Naive thymus-derived CD4-positive, alpha-beta T cell (primary cell): ENCODE results near the gene ENOX1. TPM values are rescaled to one million over a fixed set of nuclear protein-coding genes. Genes with fewer than 3 reads are reported as not detected.

Experiments
- ATAC-seq: fragments of 150-1000 bp; cut with Tn5 transposase; 2 replicates; pipeline ENCODE4 v1.10.0; 2021; ENCODE audit warnings: mild to moderate bottlenecking, moderate library complexity
- CTCF ChIA-PET: fragments of 350-600 bp; sonication (Branson Sonifier 250); formaldehyde crosslinking; loops from one replicate; lab custom pipeline; 2021; ENCODE audit warnings: antibody characterized with exemption; lab: Charles Lee
- POLR2A ChIA-PET: fragments of 350-600 bp; sonication (Branson Sonifier 250); formaldehyde crosslinking; loops from one replicate; lab custom pipeline; 2021; ENCODE audit warnings: antibody characterized with exemption, inconsistent platforms; lab: Charles Lee
- DNase-seq, 9 donors: peaks; one replicate each; pipeline versions ENCODE4 v3.0.0 to v3.0.0-alpha.2; 2020 to 2022; ENCODE audit warnings: mixed read lengths in 1 of 9
- H3K27ac ChIP-seq: one replicate; pipeline ENCODE4 v1.7.0; 2013; ENCODE audit warnings: mild to moderate bottlenecking, low read depth, low read length, moderate library complexity
- H3K27me3 ChIP-seq, 2 donors: one replicate each; pipeline ENCODE4 v1.7.0; 2013; ENCODE audit warnings: low read length in 2 of 2, mild to moderate bottlenecking in 2 of 2, moderate library complexity in 2 of 2; ENCODE audit not compliant: control insufficient read depth in 2 of 2, insufficient read depth in 2 of 2
- H3K36me3 ChIP-seq, 3 experiments: 1 replicate in 2 of 3; 2 replicates in 1 of 3; pipeline ENCODE4 v1.7.0; 2013; ENCODE audit warnings: low read length in 3 of 3, mild to moderate bottlenecking in 3 of 3, moderate library complexity in 1 of 3; ENCODE audit not compliant: insufficient read depth in 3 of 3, control insufficient read depth in 2 of 3
- H3K4me1 ChIP-seq, 2 donors: one replicate each; pipeline ENCODE4 v1.7.0; 2013; ENCODE audit warnings: low read length in 2 of 2, mild to moderate bottlenecking in 2 of 2, moderate library complexity in 1 of 2; ENCODE audit not compliant: control insufficient read depth in 2 of 2, insufficient read depth in 2 of 2
- H3K4me3 ChIP-seq: 2 replicates; pipeline ENCODE4 v1.7.0; 2013; ENCODE audit warnings: mild to moderate bottlenecking, low read length
- H3K9me3 ChIP-seq, 3 experiments: 1 replicate in 2 of 3; 2 replicates in 1 of 3; pipeline ENCODE4 v1.7.0; 2013; ENCODE audit warnings: low read length in 3 of 3; ENCODE audit not compliant: control insufficient read depth in 2 of 3
- H3K27ac Mint-ChIP-seq, 9 donors: one replicate each; pipeline ENCODE4 v1.8.0; 2020 to 2022; ENCODE audit warnings: mixed read lengths in 9 of 9, mild to moderate bottlenecking in 8 of 9, moderate library complexity in 5 of 9, inconsistent platforms in 2 of 9
- H3K27me3 Mint-ChIP-seq, 5 donors: one replicate each; pipeline ENCODE4 v1.8.0; 2021 to 2022; ENCODE audit warnings: mixed read lengths in 5 of 5, mild to moderate bottlenecking in 1 of 5
- H3K36me3 Mint-ChIP-seq, 5 donors: one replicate each; pipeline ENCODE4 v1.8.0; 2020 to 2022; ENCODE audit warnings: mixed read lengths in 5 of 5, mild to moderate bottlenecking in 3 of 5, inconsistent platforms in 1 of 5
- H3K4me1 Mint-ChIP-seq, 7 donors: one replicate each; pipeline ENCODE4 v1.8.0; 2020 to 2022; ENCODE audit warnings: mixed read lengths in 7 of 7, mild to moderate bottlenecking in 3 of 7, inconsistent platforms in 1 of 7
- H3K4me3 Mint-ChIP-seq, 10 donors: one replicate each; pipeline ENCODE4 v1.8.0; 2020 to 2022; ENCODE audit warnings: mild to moderate bottlenecking in 10 of 10, mixed read lengths in 10 of 10, moderate library complexity in 6 of 10, inconsistent platforms in 2 of 10
- H3K9me3 Mint-ChIP-seq, 11 donors: one replicate each; pipeline ENCODE4 v1.8.0; 2020 to 2022; ENCODE audit warnings: mixed read lengths in 11 of 11, mild to moderate bottlenecking in 4 of 11, inconsistent platforms in 1 of 11, moderate library complexity in 1 of 11
- intact Hi-C, 2 donors: fragments of 100-400 bp; cut with micrococcal nuclease; formaldehyde crosslinking; loops; one replicate each; pipeline ENCODE4 v1.15.1; 2023
- polyA plus RNA-seq, 2 donors: library from polyadenylated mRNA; unstranded; fragments of 300-500 nt; fragmentation: Illumina TruSeq; gene quantifications; one replicate each; pipeline ENCODE4 v1.2.3, GENCODE V29; 2021
- total RNA-seq, 6 experiments: library from RNA in 5 of 6; stranded (reverse) in 5 of 6; gene quantifications; 1 replicate in 5 of 6; 2 replicates in 1 of 6; pipeline ENCODE4 v1.2.3 and lab custom pipeline; 2021 to 2026

The ENOX1 gene
- total and polyA plus RNA-seq, 7 experiments from 2014 or later, result 0.17 TPM; not detected in 6

- Mint-ChIP-seq H3K9me3 (peaks cover 0 to 1% (median 0%) of the 10 kb centered on the region in 11 donors), H3K27ac (no peak overlapping the region), H3K4me1 (no peaks in the 10 kb centered on the region), H3K36me3 (no peaks in the 10 kb centered on the region), H3K27me3 (peaks cover 7 to 39% (median 24%) of the 10 kb centered on the region in 5 donors), H3K4me3 (no peak overlapping the region)
- intact Hi-C loops, result no loop called here
- Histone ChIP-seq H3K4me3 (no peak overlapping the region), H3K27ac (no peak overlapping the region), H3K4me1 (no peaks in the 10 kb centered on the region), H3K27me3 (no peaks in the 10 kb centered on the region), H3K9me3 (no peaks in the 10 kb centered on the region), H3K36me3 (no peaks in the 10 kb centered on the region)
- DNase-seq (no peak), ATAC-seq (no peak)
- CTCF ChIA-PET, result no interaction called here
- POLR2A ChIA-PET, result no interaction called here
Observed at GRCh38 chr13:43347877-43348276, 438.9 kb downstream of the ENOX1 start.

- Mint-ChIP-seq H3K27ac (no peak overlapping the region), H3K4me1 (no peaks in the 10 kb centered on the region), H3K27me3 (peaks cover 7 to 41% (median 27%) of the 10 kb centered on the region in 5 donors), H3K4me3 (no peak overlapping the region), H3K9me3 (no peaks in the 10 kb centered on the region), H3K36me3 (no peaks in the 10 kb centered on the region)
- H3K4me1 ChIP-seq, result no peaks in the 10 kb centered on the region
- intact Hi-C loops, result no loop called here
- no peak overlapping the region for H3K4me3 ChIP-seq
- DNase-seq, result no peak
- no peaks in the 10 kb centered on the region for H3K9me3 ChIP-seq
- no peak for ATAC-seq
- POLR2A ChIA-PET, result no interaction called here
- H3K27me3 ChIP-seq, result no peaks in the 10 kb centered on the region
- CTCF ChIA-PET, result no interaction called here
- no peaks in the 10 kb centered on the region for H3K36me3 ChIP-seq
- H3K27ac ChIP-seq, result no peak overlapping the region
Observed at GRCh38 chr13:43346427-43346826, 440.3 kb downstream of the ENOX1 start.

DNA sequence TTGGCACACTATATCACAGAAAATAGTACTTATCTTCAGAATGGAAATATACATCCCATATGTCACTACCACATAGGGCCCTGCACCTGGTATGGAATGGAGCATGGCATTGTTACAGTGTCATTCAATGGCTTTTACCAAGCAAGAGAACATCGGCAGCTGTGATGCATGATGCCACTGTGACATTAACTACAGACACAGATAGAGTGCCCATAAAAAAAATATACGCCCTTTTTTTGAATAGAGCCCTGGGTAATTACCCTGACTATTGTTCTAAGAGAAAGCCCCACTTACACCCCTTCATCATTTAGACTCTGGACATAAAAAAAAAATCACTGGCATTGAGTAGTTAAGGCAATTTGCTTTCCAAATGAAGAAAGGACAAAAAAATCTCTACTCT, 443.1 kb downstream of the ENOX1 start:
- H3K9me3 Mint-ChIP-seq, result no peaks in the 10 kb centered on the region
- no peak overlapping the region for H3K27ac Mint-ChIP-seq
- no peak overlapping the region for H3K4me3 Mint-ChIP-seq
- H3K4me1 Mint-ChIP-seq, result no peaks in the 10 kb centered on the region
- H3K4me1 ChIP-seq, result no peaks in the 10 kb centered on the region
- ChIA-PET CTCF (no interaction called here), POLR2A (no interaction called here)
- no peak overlapping the region for H3K4me3 ChIP-seq
- no peaks in the 10 kb centered on the region for H3K36me3 Mint-ChIP-seq
- no peak for ATAC-seq
- H3K27me3 ChIP-seq, result no peaks in the 10 kb centered on the region
- intact Hi-C loops, result no loop called here
- peaks cover 7 to 41% (median 37%) of the 10 kb centered on the region in 5 donors for H3K27me3 Mint-ChIP-seq
- no peaks in the 10 kb centered on the region for H3K36me3 ChIP-seq
- H3K9me3 ChIP-seq, result no peaks in the 10 kb centered on the region
- no peak overlapping the region for H3K27ac ChIP-seq
- no peak for DNase-seq

DNA sequence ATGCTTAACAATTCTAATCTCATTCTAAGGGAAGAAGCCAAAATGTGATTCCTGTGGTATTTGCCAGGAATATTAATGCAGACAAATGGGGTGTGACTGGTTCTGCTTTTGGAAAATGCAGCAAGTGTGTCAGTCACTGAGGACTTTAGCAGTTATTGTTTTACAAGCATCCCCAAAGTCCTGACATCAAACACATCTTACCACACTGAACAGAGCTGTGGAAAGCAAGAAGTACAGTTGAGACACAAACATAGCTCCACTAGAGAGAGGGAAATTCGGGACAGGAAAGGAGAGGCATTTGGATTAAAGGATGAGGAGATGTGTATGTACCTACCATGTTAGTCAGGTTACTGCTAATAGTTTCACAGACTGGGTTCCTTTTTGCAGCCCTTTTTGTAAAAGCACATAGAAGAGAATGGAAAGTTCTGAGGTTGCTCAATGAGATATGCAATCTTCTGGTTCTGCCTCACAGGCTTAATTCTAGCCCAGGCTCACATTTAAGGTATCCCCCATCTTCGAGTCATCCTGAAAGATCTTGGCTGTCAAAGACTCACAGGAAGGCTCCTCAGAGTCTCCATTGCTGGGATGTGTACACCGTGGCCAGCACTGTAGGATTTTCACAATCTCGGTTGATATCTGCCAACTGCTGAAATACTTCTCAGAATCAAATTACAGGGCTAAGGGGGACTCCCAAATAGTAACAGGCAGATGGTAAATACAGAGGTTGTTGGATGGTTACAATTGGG, 446.8 kb downstream of the ENOX1 start:
- Mint-ChIP-seq H3K36me3 (no peaks in the 10 kb centered on the region), H3K9me3 (no peaks in the 10 kb centered on the region), H3K27me3 (peaks cover 7 to 36% (median 20%) of the 10 kb centered on the region in 5 donors), H3K4me1 (no peaks in the 10 kb centered on the region), H3K27ac (no peak overlapping the region), H3K4me3 (no peak overlapping the region)
- Histone ChIP-seq H3K27ac (no peak overlapping the region), H3K4me3 (no peak overlapping the region), H3K36me3 (no peaks in the 10 kb centered on the region), H3K27me3 (no peaks in the 10 kb centered on the region), H3K9me3 (no peaks in the 10 kb centered on the region), H3K4me1 (no peaks in the 10 kb centered on the region)
- intact Hi-C loops, result no loop called here
- ATAC-seq (no peak), DNase-seq (no peak)
- ChIA-PET CTCF (no interaction called here), POLR2A (no interaction called here)

DNA sequence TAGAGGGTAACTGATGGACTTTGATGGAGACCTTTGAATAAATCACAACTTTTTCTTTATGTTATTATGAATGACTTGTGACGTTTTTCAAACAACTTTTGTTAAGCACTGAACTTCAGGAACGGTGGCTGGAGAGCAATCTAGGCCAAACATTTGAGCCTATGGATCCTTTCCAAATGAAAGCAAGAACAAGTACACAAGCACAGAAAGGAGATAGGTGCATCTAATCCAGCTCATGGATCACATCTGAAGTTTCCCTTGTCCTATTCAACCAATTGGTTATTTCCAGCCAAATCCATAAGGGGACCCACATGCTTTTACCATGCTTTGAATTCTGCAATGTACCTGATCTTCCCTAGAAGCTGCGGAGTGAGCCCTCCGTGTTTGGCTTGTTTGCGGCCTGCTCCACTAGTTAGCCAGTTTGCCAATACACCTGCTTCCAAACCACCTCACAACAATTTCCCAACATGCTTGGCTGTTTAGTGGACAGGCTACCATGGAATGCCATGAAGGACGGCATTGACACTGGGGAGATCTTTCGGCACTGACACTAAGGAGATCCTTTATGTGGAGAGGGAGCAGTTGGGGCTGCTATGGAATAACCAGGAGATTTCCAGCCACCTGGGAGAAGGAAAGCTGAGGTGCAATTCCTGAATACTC, 447.5 kb downstream of the ENOX1 start:
- H3K36me3 Mint-ChIP-seq, result no peaks in the 10 kb centered on the region
- CTCF ChIA-PET, result no interaction called here
- ATAC-seq (no peak), DNase-seq (no peak)
- no peak overlapping the region for H3K27ac Mint-ChIP-seq
- H3K27me3 Mint-ChIP-seq, result peaks cover 7 to 34% (median 21%) of the 10 kb centered on the region in 5 donors
- H3K36me3 ChIP-seq, result no peaks in the 10 kb centered on the region
- intact Hi-C loops, result no loop called here
- H3K4me1 Mint-ChIP-seq, result no peaks in the 10 kb centered on the region
- POLR2A ChIA-PET, result no interaction called here
- H3K9me3 Mint-ChIP-seq, result no peaks in the 10 kb centered on the region
- H3K4me3 Mint-ChIP-seq, result no peak overlapping the region
- H3K27me3 ChIP-seq, result no peaks in the 10 kb centered on the region
- H3K27ac ChIP-seq, result no peak overlapping the region
- no peaks in the 10 kb centered on the region for H3K4me1 ChIP-seq
- H3K4me3 ChIP-seq, result no peak overlapping the region
- H3K9me3 ChIP-seq, result no peaks in the 10 kb centered on the region

DNA sequence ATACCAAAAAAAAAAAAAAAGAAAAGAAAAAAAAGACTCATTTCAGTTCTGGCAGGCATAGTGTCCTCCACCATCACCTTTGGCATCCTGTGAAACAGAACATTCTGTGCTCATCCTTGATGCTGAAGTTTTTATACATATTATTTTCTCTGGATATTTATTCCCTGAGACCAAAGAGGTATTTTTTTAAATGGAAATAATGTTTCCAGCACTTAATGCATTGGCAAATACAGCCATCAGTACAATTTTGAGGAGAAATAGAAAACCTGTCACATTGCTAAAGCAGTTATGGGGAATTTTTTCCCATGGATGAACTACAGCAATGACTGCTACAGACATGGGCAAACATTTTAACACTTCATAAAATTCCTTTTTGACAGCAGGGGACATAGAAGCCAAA, 451.0 kb downstream of the ENOX1 start:
- Mint-ChIP-seq H3K4me1 (no peaks in the 10 kb centered on the region), H3K4me3 (no peak overlapping the region), H3K36me3 (no peaks in the 10 kb centered on the region), H3K27ac (no peak overlapping the region), H3K9me3 (no peaks in the 10 kb centered on the region), H3K27me3 (peaks cover 7 to 32% (median 19%) of the 10 kb centered on the region in 5 donors)
- ATAC-seq, result no peak
- no peak overlapping the region for H3K27ac ChIP-seq
- no peaks in the 10 kb centered on the region for H3K27me3 ChIP-seq
- H3K36me3 ChIP-seq, result no peaks in the 10 kb centered on the region
- no peak for DNase-seq
- ChIA-PET CTCF (no interaction called here), POLR2A (no interaction called here)
- no peaks in the 10 kb centered on the region for H3K4me1 ChIP-seq
- no peaks in the 10 kb centered on the region for H3K9me3 ChIP-seq
- intact Hi-C loops, result no loop called here
- no peak overlapping the region for H3K4me3 ChIP-seq

DNA sequence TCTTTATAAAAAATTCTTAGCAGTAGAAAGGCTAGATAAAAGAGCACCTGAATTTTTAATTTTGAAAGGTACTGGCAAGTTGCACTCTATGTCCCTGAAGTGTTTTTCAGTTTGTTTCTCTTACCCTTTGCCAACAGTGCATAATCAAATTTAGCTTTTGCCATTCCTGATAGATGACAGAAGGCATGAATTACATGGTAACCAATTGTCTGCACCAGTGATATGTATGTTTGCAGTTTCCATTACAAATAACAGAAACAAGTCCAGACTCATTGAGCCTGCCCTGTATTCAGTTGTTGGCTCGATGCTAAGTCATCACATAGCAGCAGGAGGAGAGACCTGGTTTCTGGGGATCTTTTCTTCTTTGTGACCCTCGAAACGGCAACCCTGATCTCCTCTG, 453.6 kb downstream of the ENOX1 start:
- no peaks in the 10 kb centered on the region for H3K9me3 ChIP-seq
- no peak for DNase-seq
- Mint-ChIP-seq H3K27ac (no peak overlapping the region), H3K4me1 (no peaks in the 10 kb centered on the region), H3K9me3 (no peaks in the 10 kb centered on the region), H3K36me3 (no peaks in the 10 kb centered on the region), H3K27me3 (peaks cover 6 to 24% (median 13%) of the 10 kb centered on the region in 5 donors), H3K4me3 (no peak overlapping the region)
- H3K36me3 ChIP-seq, result no peaks in the 10 kb centered on the region
- H3K27me3 ChIP-seq, result no peaks in the 10 kb centered on the region
- ATAC-seq, result no peak
- no peaks in the 10 kb centered on the region for H3K4me1 ChIP-seq
- CTCF ChIA-PET, result interaction anchor here (0.7 kb wide), 1 partner anchor 142 kb away, joined by 3 read pairs; no protein-coding TSS in a partner anchor
- POLR2A ChIA-PET, result no interaction called here
- no peak overlapping the region for H3K27ac ChIP-seq
- H3K4me3 ChIP-seq, result no peak overlapping the region
- intact Hi-C loops, result no loop called here
